Measurements from ENCODE around the gene NFKBIA.

DNA sequence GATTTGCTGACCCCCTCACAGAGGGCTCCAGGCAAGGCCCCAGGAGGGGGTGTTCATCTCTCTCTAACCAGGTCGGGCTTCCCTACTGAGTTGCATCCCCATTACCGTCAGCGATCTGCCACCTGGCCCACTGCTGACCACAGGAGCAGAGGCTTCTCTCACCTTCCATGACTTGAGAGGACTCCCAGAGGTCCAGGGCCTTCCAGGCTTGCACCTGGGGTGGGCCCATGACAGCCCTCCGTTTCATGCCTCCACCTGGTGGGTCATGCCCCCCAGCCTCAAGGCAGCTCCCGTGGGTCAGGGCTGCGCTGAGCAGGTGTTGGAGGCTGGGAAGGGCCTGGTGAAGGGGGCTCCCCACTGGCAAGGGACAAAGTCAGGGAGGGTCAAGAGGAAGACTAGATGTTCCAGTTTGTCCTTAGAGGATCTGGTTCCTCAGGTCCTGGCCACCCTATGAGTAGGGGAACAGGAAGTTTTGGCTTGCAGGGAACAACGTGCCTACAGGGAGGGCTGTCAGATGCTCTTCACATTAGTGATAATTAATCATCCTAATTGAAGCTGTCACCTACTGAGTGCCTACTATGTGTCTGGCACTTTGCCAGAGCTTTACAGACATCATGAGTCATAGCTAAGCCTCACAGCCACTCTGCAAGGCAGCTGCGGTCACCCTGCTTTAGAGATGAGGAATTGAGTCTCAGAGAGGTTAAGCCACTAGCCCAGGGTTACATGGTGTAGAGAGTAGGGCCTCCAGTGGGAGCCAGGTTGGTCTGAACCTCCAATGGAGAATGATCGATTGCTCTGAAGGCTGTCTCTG, 13.8 kb downstream of the NFKBIA start:
- TF ChIP-seq POLR2AphosphoS5 (IDR thresholded peaks at IDR 0.05): no peak
- TF ChIP-seq, protein P1, sequence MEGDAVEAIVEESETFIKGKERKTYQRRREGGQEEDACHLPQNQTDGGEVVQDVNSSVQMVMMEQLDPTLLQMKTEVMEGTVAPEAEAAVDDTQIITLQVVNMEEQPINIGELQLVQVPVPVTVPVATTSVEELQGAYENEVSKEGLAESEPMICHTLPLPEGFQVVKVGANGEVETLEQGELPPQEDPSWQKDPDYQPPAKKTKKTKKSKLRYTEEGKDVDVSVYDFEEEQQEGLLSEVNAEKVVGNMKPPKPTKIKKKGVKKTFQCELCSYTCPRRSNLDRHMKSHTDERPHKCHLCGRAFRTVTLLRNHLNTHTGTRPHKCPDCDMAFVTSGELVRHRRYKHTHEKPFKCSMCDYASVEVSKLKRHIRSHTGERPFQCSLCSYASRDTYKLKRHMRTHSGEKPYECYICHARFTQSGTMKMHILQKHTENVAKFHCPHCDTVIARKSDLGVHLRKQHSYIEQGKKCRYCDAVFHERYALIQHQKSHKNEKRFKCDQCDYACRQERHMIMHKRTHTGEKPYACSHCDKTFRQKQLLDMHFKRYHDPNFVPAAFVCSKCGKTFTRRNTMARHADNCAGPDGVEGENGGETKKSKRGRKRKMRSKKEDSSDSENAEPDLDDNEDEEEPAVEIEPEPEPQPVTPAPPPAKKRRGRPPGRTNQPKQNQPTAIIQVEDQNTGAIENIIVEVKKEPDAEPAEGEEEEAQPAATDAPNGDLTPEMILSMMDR (IDR thresholded peaks at IDR 0.05): no peak

Measured in transverse colon (tissue), 4 donors.